Activated CD4-positive, alpha-beta memory T cell treated with anti-CD3 and anti-CD28 coated beads, Interleukin-2, amount 10 ng/mL, durations not matched to agents 7 days and 5 days (primary cell): ENCODE data around the gene LILRB2. TPM values are rescaled to one million over a fixed set of nuclear protein-coding genes. Genes with fewer than 3 reads are reported as not detected.
"Not testable (repeated sequence)": the region's sequence is repeated elsewhere in the genome, so short reads cannot be mapped to it uniquely, and the experiment has no call there.

Source experiments
- CTCF ChIA-PET: fragments of 350-600 bp; sonication (Branson Sonifier 250); formaldehyde crosslinking; loops from one replicate; lab custom pipeline; 2021; ENCODE audit warnings: antibody characterized with exemption, inconsistent platforms; lab: Charles Lee
- POLR2A ChIA-PET: fragments of 350-600 bp; sonication (Branson Sonifier 250); formaldehyde crosslinking; loops from one replicate; lab custom pipeline; 2021; ENCODE audit warnings: antibody characterized with exemption; lab: Charles Lee
- DNase-seq: peaks from one replicate; pipeline ENCODE4 v3.0.0-alpha.2; 2020
- H3K27ac Mint-ChIP-seq: one replicate; pipeline ENCODE4 v1.8.0; 2021; ENCODE audit warnings: mild to moderate bottlenecking, mixed read lengths
- H3K27me3 Mint-ChIP-seq: one replicate; pipeline ENCODE4 v1.8.0; 2021; ENCODE audit warnings: mixed read lengths
- H3K36me3 Mint-ChIP-seq: one replicate; pipeline ENCODE4 v1.8.0; 2021; ENCODE audit warnings: low read depth, mixed read lengths
- H3K4me1 Mint-ChIP-seq: one replicate; pipeline ENCODE4 v1.8.0; 2021; ENCODE audit warnings: mixed read lengths
- H3K4me3 Mint-ChIP-seq: one replicate; pipeline ENCODE4 v1.8.0; 2021; ENCODE audit warnings: mild to moderate bottlenecking, mixed read lengths
- H3K9me3 Mint-ChIP-seq: one replicate; pipeline ENCODE4 v1.8.0; 2021; ENCODE audit warnings: mixed read lengths
- total RNA-seq, 2 experiments: library from RNA; stranded (reverse); gene quantifications; one replicate each; pipeline ENCODE4 v1.2.3, GENCODE V29; 2021

The LILRB2 gene
- total RNA-seq, 2 experiments from 2014 or later: not detected

DNA sequence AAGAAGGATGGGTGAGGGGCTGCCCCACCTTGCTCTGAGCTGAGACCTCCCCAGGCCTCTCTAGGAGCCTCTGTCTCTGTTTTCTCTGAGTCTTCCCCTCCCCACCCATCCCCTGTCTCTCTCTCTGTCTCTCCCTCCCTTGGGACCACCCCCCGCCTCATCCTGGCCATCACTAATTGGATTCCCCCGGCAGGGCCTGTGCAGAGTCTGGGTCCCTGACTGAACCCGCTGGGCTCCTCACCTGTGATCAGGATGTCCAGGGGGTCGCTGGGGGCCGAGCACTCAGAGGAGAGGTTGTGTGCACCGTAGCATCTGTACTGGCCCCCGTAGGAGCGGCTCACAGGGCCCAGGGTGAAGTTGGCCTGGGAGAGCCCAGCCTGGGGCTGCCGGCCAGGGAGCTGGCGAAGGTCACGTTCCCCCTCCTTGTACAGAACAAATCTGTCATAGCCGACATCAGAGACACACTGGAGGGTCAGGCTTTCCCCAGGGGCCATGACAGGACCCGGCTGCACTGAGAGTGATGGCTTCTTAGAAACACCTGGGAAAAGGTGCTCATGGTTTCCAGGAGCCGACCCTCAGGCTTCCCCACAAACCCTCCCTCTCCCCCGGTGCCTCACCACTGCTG, 2.2 kb downstream of the LILRB2 start:
- H3K4me3 Mint-ChIP-seq, CTCF ChIA-PET, DNase-seq, H3K36me3 Mint-ChIP-seq, H3K27ac Mint-ChIP-seq, H3K9me3 Mint-ChIP-seq, POLR2A ChIA-PET, H3K4me1 Mint-ChIP-seq: not testable (repeated sequence)
- peaks cover 36% of the 10 kb centered on the region for H3K27me3 Mint-ChIP-seq

DNA sequence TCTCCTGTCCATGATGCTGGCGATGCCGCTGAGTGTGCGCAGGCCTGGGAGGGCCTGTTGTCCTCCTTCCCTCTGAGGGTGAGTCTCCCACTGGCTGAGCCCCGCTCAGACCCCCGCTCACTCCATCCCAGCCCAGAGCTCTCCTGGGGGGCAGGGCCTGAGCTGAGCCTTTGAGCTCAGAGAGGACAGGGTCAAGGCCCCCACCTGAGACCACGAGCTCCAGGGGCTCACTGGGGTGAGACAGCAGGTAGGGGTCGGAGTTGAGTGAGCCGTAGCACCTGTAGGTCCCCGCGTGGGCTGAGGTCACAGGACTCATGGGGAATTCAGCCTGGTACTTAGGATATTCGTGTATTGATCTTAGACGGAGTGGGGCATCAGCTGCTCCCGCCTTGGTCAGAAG, 2.9 kb downstream of the LILRB2 start:
- H3K36me3 Mint-ChIP-seq, H3K4me3 Mint-ChIP-seq, CTCF ChIA-PET, H3K4me1 Mint-ChIP-seq, POLR2A ChIA-PET, H3K27ac Mint-ChIP-seq, DNase-seq, H3K9me3 Mint-ChIP-seq: not testable (repeated sequence)
- H3K27me3 Mint-ChIP-seq: peaks cover 35% of the 10 kb centered on the region

DNA sequence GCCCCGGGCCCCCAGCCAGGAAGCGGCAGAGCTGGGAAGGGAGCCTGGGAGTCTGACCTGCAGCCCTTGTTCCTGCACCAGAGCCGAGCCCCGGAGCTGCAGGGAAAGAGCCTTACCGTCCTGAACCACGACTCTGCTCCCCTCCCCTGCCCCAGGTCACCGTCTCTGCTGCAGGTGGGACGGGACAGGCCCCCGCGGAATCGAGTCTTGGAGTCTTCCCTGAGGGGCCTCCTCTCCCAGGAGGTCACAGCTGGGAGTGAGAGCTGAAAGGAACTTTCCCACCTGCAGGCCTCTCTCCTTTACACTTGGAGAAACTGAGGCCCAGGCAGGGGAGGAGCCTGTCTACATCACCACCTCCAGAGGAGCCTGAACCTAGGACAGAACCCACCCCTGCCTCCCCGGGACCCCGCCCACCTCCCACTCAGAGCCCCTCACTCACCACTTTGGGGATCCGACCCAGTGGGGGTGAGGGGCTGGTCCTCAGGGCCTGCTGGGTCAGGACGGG, 3.7 kb downstream of the LILRB2 start:
- H3K27ac Mint-ChIP-seq, DNase-seq, H3K9me3 Mint-ChIP-seq, H3K4me3 Mint-ChIP-seq, H3K36me3 Mint-ChIP-seq, POLR2A ChIA-PET, H3K4me1 Mint-ChIP-seq: not testable (repeated sequence)
- CTCF ChIA-PET: interaction anchor here (1.2 kb wide), 1 partner anchor 12 kb away, joined by 3 read pairs; no protein-coding TSS in a partner anchor
- H3K27me3 Mint-ChIP-seq: peaks cover 34% of the 10 kb centered on the region

DNA sequence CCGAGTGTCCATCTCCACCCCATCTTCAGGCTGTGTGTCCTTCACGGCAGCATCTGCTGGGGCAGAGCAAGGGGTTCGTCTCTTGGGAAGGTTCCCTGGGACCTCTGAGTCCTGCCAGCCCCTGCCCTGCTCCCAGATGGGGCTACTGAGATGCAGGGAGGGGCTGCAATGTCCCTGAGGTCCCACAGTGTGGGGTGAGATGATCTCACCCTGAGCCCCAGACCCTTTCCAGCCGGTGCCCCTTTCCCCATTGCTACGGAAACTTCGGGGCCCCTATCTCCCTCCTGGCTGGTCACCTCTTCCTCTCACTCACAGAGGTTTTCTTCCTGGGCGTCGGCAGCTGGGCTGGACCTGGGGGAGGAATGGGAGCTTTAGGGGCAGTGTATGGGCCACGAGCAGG, 5.0 kb downstream of the LILRB2 start:
- no peaks in the 10 kb centered on the region for H3K9me3 Mint-ChIP-seq
- H3K27ac Mint-ChIP-seq: no peak overlapping the region
- no peak overlapping the region for H3K4me3 Mint-ChIP-seq
- ChIA-PET POLR2A (no interaction called here), CTCF (no interaction called here)
- DNase-seq: no peak
- H3K36me3 Mint-ChIP-seq: no peaks in the 10 kb centered on the region
- H3K27me3 Mint-ChIP-seq: peaks cover 31% of the 10 kb centered on the region
- H3K4me1 Mint-ChIP-seq: no peaks in the 10 kb centered on the region

DNA sequence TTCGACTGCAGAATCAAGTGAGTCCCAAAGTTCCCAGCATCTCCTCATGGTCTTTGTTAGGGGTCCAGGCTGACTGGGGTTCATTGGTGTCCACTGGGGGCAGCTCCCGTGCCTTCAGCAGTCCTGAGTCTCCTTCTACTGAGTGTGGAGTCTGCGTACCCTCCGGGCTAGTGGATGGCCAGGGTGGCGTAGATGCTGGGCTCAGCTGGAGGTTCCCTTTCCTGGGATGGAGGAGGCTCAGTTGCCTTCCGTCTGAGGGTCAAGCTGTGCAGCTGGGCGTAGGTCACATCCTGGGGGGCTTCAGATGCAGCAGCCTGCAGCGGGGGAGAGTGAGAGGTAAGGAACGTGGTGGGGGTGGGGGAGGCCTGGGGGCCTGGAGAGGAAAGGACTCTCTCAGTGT, 6.4 kb downstream of the LILRB2 start:
- POLR2A ChIA-PET: not testable (repeated sequence)

DNA sequence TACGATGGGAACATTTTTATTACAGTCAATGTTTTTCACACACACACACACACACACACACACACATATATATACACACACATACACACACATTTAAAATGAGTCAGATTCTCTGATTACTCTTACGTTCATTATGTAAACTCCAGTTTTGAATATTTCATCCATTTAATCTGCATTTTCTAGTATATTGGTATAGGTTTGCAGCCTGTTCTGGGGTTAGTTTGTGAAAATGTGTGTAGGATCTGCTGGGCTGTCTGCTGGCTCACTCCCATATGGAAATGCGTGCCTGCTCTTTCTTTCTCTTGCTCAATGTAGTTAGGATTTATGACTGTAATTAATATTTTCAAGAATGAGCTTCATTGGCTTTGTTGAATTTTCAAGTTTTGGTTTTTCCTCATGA, 7.1 kb downstream of the LILRB2 start:
- no peak overlapping the region for H3K27ac Mint-ChIP-seq
- H3K9me3 Mint-ChIP-seq: no peaks in the 10 kb centered on the region
- peaks cover 26% of the 10 kb centered on the region for H3K27me3 Mint-ChIP-seq
- no peak for DNase-seq
- H3K36me3 Mint-ChIP-seq: no peaks in the 10 kb centered on the region
- POLR2A ChIA-PET: no interaction called here
- H3K4me1 Mint-ChIP-seq: no peaks in the 10 kb centered on the region
- CTCF ChIA-PET: no interaction called here
- H3K4me3 Mint-ChIP-seq: no peak overlapping the region

More for the DNA sequence above, 6.4 kb downstream of the LILRB2 start:
- H3K36me3 Mint-ChIP-seq, H3K4me3 Mint-ChIP-seq, CTCF ChIA-PET, H3K4me1 Mint-ChIP-seq, H3K9me3 Mint-ChIP-seq, DNase-seq, H3K27ac Mint-ChIP-seq: not testable (repeated sequence)
- H3K27me3 Mint-ChIP-seq: peaks cover 24% of the 10 kb centered on the region

DNA sequence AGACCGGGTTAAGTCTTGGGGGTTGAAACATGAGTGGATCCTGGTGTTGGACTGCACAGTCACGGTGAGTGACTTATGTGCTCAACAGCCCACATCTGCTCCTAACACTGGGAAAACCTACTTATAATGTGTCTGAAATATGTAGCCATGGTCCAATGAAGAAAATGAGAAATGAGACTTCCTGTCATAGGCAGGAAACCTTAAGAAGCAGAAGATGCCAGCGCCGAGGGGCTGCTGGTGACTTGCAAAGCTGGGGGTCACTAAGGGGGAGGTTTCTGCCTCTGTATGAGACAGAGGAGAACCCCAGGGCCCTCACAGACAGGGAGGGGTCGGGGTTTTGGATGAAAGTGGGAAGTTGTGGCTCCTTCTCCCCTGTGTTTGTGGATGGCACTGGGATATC, 8.7 kb downstream of the LILRB2 start:
- peaks cover 36% of the 10 kb centered on the region for H3K27me3 Mint-ChIP-seq
- H3K27ac Mint-ChIP-seq, CTCF ChIA-PET: not testable (repeated sequence)

DNA sequence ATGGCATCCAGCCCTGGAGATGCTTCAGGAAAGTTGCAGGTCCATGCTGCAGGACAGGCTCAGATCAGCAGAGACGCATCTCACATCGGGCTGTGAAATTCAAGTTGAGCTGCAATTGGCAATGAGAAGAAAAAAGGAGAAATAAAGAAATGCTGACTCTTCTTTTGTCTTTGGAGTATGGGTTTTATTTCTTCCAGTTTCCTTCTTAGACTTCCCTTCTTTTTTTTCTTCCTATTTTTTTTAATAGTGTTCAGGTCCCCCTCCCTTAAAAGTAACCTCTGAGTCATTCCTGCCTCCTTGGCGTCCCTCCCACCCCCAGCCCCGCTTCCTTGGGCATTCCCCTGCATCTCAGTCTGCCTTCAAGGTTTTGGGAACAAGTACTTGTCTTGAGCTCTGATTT, 9.3 kb downstream of the LILRB2 start:
- H3K27me3 Mint-ChIP-seq: peaks cover 36% of the 10 kb centered on the region
- DNase-seq, H3K9me3 Mint-ChIP-seq, POLR2A ChIA-PET, H3K4me1 Mint-ChIP-seq, H3K4me3 Mint-ChIP-seq, H3K27ac Mint-ChIP-seq, CTCF ChIA-PET, H3K36me3 Mint-ChIP-seq: not testable (repeated sequence)

More for the DNA sequence above, 8.7 kb downstream of the LILRB2 start:
- DNase-seq, H3K36me3 Mint-ChIP-seq, H3K9me3 Mint-ChIP-seq, H3K4me1 Mint-ChIP-seq, H3K4me3 Mint-ChIP-seq, POLR2A ChIA-PET: not testable (repeated sequence)

DNA sequence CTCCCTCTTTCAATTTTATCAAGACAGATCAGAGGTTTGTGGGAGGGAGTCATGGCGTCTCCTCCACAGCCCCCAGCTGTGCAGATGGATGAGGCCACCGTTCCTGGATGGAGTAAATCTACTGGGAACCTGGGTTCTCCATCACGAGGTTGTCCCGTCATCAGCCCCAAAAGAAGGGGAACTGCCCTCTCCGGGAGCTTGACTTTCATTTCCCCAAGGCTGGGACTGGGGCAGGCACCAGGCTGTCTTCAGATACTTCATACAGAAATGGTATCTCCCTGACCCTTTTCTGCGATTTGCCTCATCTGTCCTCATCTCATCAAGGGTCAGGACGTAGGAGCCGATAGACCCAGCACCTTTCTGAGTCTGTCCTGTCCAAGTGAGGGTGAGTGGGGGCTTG, 9.8 kb downstream of the LILRB2 start:
- no peaks in the 10 kb centered on the region for H3K9me3 Mint-ChIP-seq
- POLR2A ChIA-PET: no interaction called here
- CTCF ChIA-PET: no interaction called here
- peaks cover 37% of the 10 kb centered on the region for H3K27me3 Mint-ChIP-seq
- H3K4me3 Mint-ChIP-seq: no peak overlapping the region
- no peak for DNase-seq
- no peaks in the 10 kb centered on the region for H3K36me3 Mint-ChIP-seq
- H3K4me1 Mint-ChIP-seq: no peaks in the 10 kb centered on the region
- H3K27ac Mint-ChIP-seq: no peak overlapping the region

DNA sequence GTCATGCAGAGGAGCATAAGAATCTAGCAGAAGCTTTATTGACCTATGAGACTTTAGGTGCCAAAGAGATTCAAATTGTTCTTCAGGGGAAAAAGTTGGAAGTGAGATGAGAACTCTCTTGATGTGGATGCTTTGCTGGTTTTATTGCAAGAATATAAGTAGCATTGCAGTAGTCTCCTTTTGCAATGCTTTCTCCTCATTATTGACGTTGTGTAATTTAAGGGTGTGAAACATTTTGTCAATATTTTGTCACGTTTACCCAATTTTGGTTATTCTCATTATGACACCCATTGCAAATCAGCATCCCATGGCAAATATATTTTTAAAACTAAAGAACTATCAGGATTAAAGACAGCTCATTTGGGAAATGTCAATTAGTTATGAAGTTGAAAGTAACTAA, 12.0 kb downstream of the LILRB2 start:
- POLR2A ChIA-PET: no interaction called here
- H3K27me3 Mint-ChIP-seq: peaks cover 46% of the 10 kb centered on the region
- H3K36me3 Mint-ChIP-seq: no peaks in the 10 kb centered on the region
- no peak overlapping the region for H3K27ac Mint-ChIP-seq
- H3K9me3 Mint-ChIP-seq: no peaks in the 10 kb centered on the region
- no peak overlapping the region for H3K4me3 Mint-ChIP-seq
- CTCF ChIA-PET: interaction anchor here (0.8 to 5.3 kb wide), 2 partner anchors 80 to 119 kb away, joined by 3 to 43 read pairs; partner anchors contain the start of genes MBOAT7 and TSEN34
- no peaks in the 10 kb centered on the region for H3K4me1 Mint-ChIP-seq
- DNase-seq: no peak

DNA sequence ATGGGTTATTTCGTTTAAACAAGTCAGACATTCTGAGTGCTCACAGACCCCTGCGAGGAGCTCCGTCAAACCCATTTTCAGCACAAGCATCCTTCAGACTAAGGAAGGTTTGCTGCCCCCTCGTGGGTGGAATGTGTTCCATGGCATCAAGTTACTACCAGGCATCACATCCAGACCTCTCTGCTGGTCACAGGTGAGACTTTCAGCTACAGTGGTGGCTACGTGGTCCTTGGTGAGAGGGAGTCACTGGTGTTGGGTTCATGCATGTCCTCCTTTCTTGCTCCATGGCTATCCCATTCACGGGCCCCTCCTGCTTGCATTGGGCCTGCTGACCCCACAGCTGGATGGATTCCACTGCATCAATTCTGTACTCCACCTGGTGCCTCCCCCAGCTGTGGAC, 14.8 kb downstream of the LILRB2 start:
- H3K36me3 Mint-ChIP-seq: no peaks in the 10 kb centered on the region
- no peak overlapping the region for H3K4me3 Mint-ChIP-seq
- no peak overlapping the region for H3K27ac Mint-ChIP-seq
- H3K27me3 Mint-ChIP-seq: peaks cover 36% of the 10 kb centered on the region
- no peaks in the 10 kb centered on the region for H3K9me3 Mint-ChIP-seq
- DNase-seq: peak; percentile 77
- POLR2A ChIA-PET: interaction anchor here (0.6 to 2.3 kb wide), 5 partner anchors 56 to 150 kb away, joined by 3 to 5 read pairs (median 3); partner anchors contain the start of gene LENG1
- no peaks in the 10 kb centered on the region for H3K4me1 Mint-ChIP-seq
- CTCF ChIA-PET: interaction anchor here (0.8 to 5.3 kb wide), 29 partner anchors 9 to 164 kb away, joined by 3 to 45 read pairs (median 4); partner anchors contain the start of genes CNOT3, LENG1, LILRB5 and MBOAT7

DNA sequence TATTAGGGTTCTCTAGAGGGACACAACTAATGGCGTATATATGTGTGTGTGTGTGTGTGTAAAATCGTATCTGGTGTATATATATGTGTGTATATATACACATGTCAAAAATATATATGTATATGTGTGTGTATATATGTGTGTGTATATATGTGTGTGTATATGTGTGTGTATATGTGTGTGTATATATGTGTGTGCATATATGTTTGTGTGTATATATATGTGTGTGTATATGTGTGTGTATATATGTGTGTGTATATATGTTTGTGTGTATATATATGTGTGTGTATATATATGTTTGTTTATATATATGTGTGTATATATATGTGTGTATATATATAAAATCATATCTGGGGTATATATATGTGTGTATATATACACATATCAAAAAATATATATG, 18.4 kb downstream of the LILRB2 start:
- Mint-ChIP-seq H3K27me3 (peaks cover 29% of the 10 kb centered on the region), H3K4me3 (no peak overlapping the region), H3K27ac (no peak overlapping the region), H3K4me1 (no peaks in the 10 kb centered on the region), H3K36me3 (no peaks in the 10 kb centered on the region), H3K9me3 (no peaks in the 10 kb centered on the region)
- ChIA-PET CTCF (no interaction called here), POLR2A (no interaction called here)
- DNase-seq: no peak

DNA sequence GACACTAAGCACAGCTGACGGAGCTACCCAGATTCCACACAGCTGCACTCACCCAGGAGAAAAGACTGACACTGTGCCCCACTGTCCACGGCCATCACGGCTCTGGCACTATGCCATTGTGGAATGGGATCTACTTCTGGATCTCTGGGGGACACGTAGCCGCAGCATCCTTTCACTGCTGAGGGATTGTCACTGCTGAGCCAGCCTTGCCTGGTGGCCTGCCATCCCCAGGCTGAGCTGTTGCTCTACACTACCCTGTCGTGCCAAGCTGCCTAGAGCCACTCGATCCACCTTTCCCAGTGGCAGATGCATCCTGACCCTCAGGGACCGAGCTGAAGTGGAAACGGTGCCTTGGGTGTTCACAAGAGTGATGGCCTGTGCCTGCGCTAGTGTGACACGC, 18.8 kb downstream of the LILRB2 start:
- Mint-ChIP-seq H3K9me3 (no peaks in the 10 kb centered on the region), H3K36me3 (no peaks in the 10 kb centered on the region), H3K4me1 (no peaks in the 10 kb centered on the region), H3K27me3 (peaks cover 29% of the 10 kb centered on the region), H3K4me3 (no peak overlapping the region), H3K27ac (no peak overlapping the region)
- ChIA-PET CTCF (interaction anchor here (0.9 kb wide), 1 partner anchor 21 kb away, joined by 3 read pairs; no protein-coding TSS in a partner anchor), POLR2A (no interaction called here)
- DNase-seq: no peak

DNA sequence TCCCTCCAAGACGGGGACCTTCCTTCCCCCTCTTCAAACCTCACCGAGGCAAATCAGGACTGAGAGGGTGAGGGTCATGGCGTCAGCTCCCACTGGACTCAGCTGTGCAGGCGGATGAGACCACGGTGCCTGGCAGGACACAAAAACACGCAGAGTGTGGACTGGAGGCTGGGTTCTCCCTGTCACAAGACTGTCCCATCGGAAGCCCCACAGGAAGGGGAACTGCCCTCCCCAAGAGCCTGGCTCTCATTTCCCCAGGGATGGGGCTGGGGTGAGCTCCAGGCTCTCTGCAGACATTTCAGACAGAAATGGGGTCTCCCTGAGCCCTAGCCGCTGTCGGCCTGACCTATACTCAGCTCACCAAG, 23.8 kb downstream of the LILRB2 start, which contains the start of gene LILRB5:
Gene LILRB5, minus strand, starts transcription at position 158 of the 365 bp plus-strand sequence. Its CDS starts 80 bp downstream, at position 78.
- no peak within 1 kb of the TSS for H3K4me3 Mint-ChIP-seq

More for the DNA sequence above, 23.8 kb downstream of the LILRB2 start, which contains the start of gene LILRB5:
- H3K27ac Mint-ChIP-seq: no peak within 1 kb of the TSS
- ChIA-PET POLR2A (no interaction called here), CTCF (interaction anchor here (1.5 kb wide), 1 partner anchor 9 kb away, joined by 9 read pairs; no protein-coding TSS in a partner anchor)
- H3K9me3 Mint-ChIP-seq: no peaks in the 10 kb centered on the region
- H3K4me1 Mint-ChIP-seq: no peaks in the 10 kb centered on the region
- DNase-seq: no peak
- H3K27me3 Mint-ChIP-seq: peaks cover 19% of the 10 kb centered on the region
- H3K36me3 Mint-ChIP-seq: no peaks in the 10 kb centered on the region
